HG03097 (cell line): ENCODE data around the gene FBXL13.
"Not testable (repeated sequence)": the region's sequence is repeated elsewhere in the genome, so short reads cannot be mapped to it uniquely, and the experiment has no call there.

ENCODE experiments used
- ATAC-seq: cut with Tn5 transposase; IDR thresholded peaks from one replicate; pipeline ENCODE4 v1.9.1; 2021; ENCODE audit not compliant: unreplicated experiment, low FRiP score

The FBXL13 gene

GRCh38 chr7:103031024-103031423 is 43.6 kb downstream of the FBXL13 start:
- ATAC-seq, result no peak

GRCh38 chr7:103025341-103025740 is 49.3 kb downstream of the FBXL13 start:
- no peak for ATAC-seq

- ATAC-seq, result not testable (repeated sequence)
Observed at GRCh38 chr7:103023578-103023977, 51.0 kb downstream of the FBXL13 start.

GRCh38 chr7:103021490-103021889 is 53.1 kb downstream of the FBXL13 start:
- not testable (repeated sequence) for ATAC-seq

GRCh38 chr7:103020876-103021275 is 53.7 kb downstream of the FBXL13 start:
- ATAC-seq, result not testable (repeated sequence)

- ATAC-seq, result not testable (repeated sequence)
Observed at GRCh38 chr7:103018295-103018694, 56.3 kb downstream of the FBXL13 start.

GRCh38 chr7:103011650-103012049 is 62.9 kb downstream of the FBXL13 start:
- no peak for ATAC-seq

- ATAC-seq, result no peak
Observed at GRCh38 chr7:103010211-103010610, 64.4 kb downstream of the FBXL13 start.

GRCh38 chr7:103009466-103010185 is 65.0 kb downstream of the FBXL13 start:
- ATAC-seq, result no peak

- no peak for ATAC-seq
Observed at GRCh38 chr7:103003004-103003403, 71.6 kb downstream of the FBXL13 start.

GRCh38 chr7:103001210-103001609 is 73.4 kb downstream of the FBXL13 start:
- no peak for ATAC-seq

- ATAC-seq, result no peak
Observed at GRCh38 chr7:102996957-102997356, 77.6 kb downstream of the FBXL13 start.

GRCh38 chr7:102995609-102996008 is 79.0 kb downstream of the FBXL13 start:
- not testable (repeated sequence) for ATAC-seq

GRCh38 chr7:102994567-102994966 is 80.0 kb downstream of the FBXL13 start:
- no peak for ATAC-seq

- ATAC-seq, result no peak
Observed at GRCh38 chr7:102993718-102994029, 80.9 kb downstream of the FBXL13 start.

GRCh38 chr7:102992938-102993717 is 81.5 kb downstream of the FBXL13 start:
- ATAC-seq, result no peak

GRCh38 chr7:102992509-102992937 is 82.1 kb downstream of the FBXL13 start:
- no peak for ATAC-seq

GRCh38 chr7:102991540-102992214 is 82.9 kb downstream of the FBXL13 start:
- no peak for ATAC-seq

GRCh38 chr7:102991077-102991539 is 83.5 kb downstream of the FBXL13 start:
- no peak for ATAC-seq

GRCh38 chr7:102990642-102991041 is 84.0 kb downstream of the FBXL13 start:
- ATAC-seq, result no peak
